ENCODE data around the gene UBE2H. TPM values are rescaled to one million over a fixed set of nuclear protein-coding genes. Genes with fewer than 3 reads are reported as not detected.

UBE2H gene
- total RNA-seq, 1 experiment from 2014 or later: 115 TPM

GRCh38 chr7:129908181-129908580 lies 44.6 kb downstream of the UBE2H start:
- Mint-ChIP-seq H3K9me3 (ENCODE audit: low read depth, unreplicated experiment) (peaks cover 3% of the 10 kb centered on the region), H3K4me1 (ENCODE audit: low read depth, unreplicated experiment) (peaks cover 79% of the 10 kb centered on the region), H3K36me3 (ENCODE audit: insufficient read depth, unreplicated experiment) (peaks cover 41% of the 10 kb centered on the region), H3K4me3 (ENCODE audit: low read depth, unreplicated experiment) (no peak overlapping the region), H3K27ac (ENCODE audit: unreplicated experiment) (peak overlapping the region; percentile 73), H3K27me3 (ENCODE audit: unreplicated experiment) (no peaks in the 10 kb centered on the region)
- BruUV-seq (replicated peaks): no TSS peak
- CTCF ChIA-PET: interaction anchor here (0.8 kb wide), 1 partner anchor 43 kb away, joined by 3 read pairs; no protein-coding TSS in a partner anchor
- DNase-seq: no peak
- intact Hi-C loops (cut with micrococcal nuclease; ENCODE audit: unreplicated experiment): no loop called here
- no peak for TF ChIP-seq CTCF (IDR thresholded peaks at IDR 0.05; ENCODE audit: unreplicated experiment)

- no peak for DNase-seq
- Mint-ChIP-seq H3K27ac (ENCODE audit: unreplicated experiment) (peak overlapping the region; percentile 73), H3K4me3 (ENCODE audit: low read depth, unreplicated experiment) (peak overlapping the region; percentile 60), H3K4me1 (ENCODE audit: low read depth, unreplicated experiment) (peaks cover 79% of the 10 kb centered on the region), H3K9me3 (ENCODE audit: low read depth, unreplicated experiment) (peaks cover 3% of the 10 kb centered on the region), H3K27me3 (ENCODE audit: unreplicated experiment) (no peaks in the 10 kb centered on the region), H3K36me3 (ENCODE audit: insufficient read depth, unreplicated experiment) (peaks cover 41% of the 10 kb centered on the region)
- CTCF ChIA-PET: interaction anchor here (0.6 to 1.3 kb wide), 12 partner anchors 11 to 209 kb away, joined by 3 to 10 read pairs (median 4); no protein-coding TSS in a partner anchor
- no TSS peak for BruUV-seq (replicated peaks)
- TF ChIP-seq CTCF (IDR thresholded peaks at IDR 0.05; ENCODE audit: unreplicated experiment): no peak
- intact Hi-C loops (cut with micrococcal nuclease; ENCODE audit: unreplicated experiment): loop anchor here (2.0 kb wide), 2 partner anchors 42 to 102 kb away; no protein-coding TSS in a partner anchor
Measured at GRCh38 chr7:129907122-129907736, 45.5 kb downstream of the UBE2H start.

DNA sequence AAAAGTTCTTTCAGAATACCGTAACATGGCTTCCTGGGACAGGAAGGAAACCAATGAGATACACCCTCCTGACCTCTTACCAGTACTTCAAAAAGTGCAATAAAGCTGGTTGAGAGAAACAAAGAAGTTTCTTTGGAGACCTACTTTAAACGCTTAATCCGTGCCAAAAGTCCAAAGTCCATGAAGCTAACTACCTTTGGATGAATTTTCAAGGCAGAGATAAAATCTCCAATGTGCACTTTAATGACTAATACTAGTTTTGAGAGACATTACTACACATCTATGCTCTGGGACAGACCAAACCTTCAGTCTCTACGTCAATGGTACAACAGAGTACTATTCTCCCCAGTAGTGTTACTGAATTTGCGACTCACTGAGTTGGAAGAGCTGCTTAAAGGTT lies 46.1 kb downstream of the UBE2H start:
- intact Hi-C loops (cut with micrococcal nuclease; ENCODE audit: unreplicated experiment): loop anchor here (2.0 kb wide), 2 partner anchors 42 to 102 kb away; no protein-coding TSS in a partner anchor
- no peak for TF ChIP-seq CTCF (IDR thresholded peaks at IDR 0.05; ENCODE audit: unreplicated experiment)
- CTCF ChIA-PET: interaction anchor here (0.6 to 1.3 kb wide), 12 partner anchors 10 to 243 kb away, joined by 3 to 10 read pairs (median 5); no protein-coding TSS in a partner anchor
- Mint-ChIP-seq H3K4me3 (ENCODE audit: low read depth, unreplicated experiment) (peak overlapping the region; percentile 60), H3K36me3 (ENCODE audit: insufficient read depth, unreplicated experiment) (peaks cover 43% of the 10 kb centered on the region), H3K27ac (ENCODE audit: unreplicated experiment) (peak overlapping the region; percentile 73), H3K9me3 (ENCODE audit: low read depth, unreplicated experiment) (peaks cover 3% of the 10 kb centered on the region), H3K27me3 (ENCODE audit: unreplicated experiment) (no peaks in the 10 kb centered on the region), H3K4me1 (ENCODE audit: low read depth, unreplicated experiment) (peaks cover 79% of the 10 kb centered on the region)
- BruUV-seq (replicated peaks): no TSS peak
- DNase-seq: peak; percentile 55

- H3K27ac Mint-ChIP-seq (ENCODE audit: unreplicated experiment): peak overlapping the region; percentile 10
- H3K9me3 Mint-ChIP-seq (ENCODE audit: low read depth, unreplicated experiment): peaks cover 3% of the 10 kb centered on the region
- DNase-seq: no peak
- no peak overlapping the region for H3K4me3 Mint-ChIP-seq (ENCODE audit: low read depth, unreplicated experiment)
- no TSS peak for BruUV-seq (replicated peaks)
- H3K4me1 Mint-ChIP-seq (ENCODE audit: low read depth, unreplicated experiment): peaks cover 69% of the 10 kb centered on the region
- TF ChIP-seq CTCF (IDR thresholded peaks at IDR 0.05; ENCODE audit: unreplicated experiment): no peak
- no peaks in the 10 kb centered on the region for H3K27me3 Mint-ChIP-seq (ENCODE audit: unreplicated experiment)
- intact Hi-C loops (cut with micrococcal nuclease; ENCODE audit: unreplicated experiment): no loop called here
- CTCF ChIA-PET: interaction anchor here (0.8 to 1.4 kb wide), 2 partner anchors 10 to 259 kb away, joined by 3 to 4 read pairs; no protein-coding TSS in a partner anchor
- peaks cover 34% of the 10 kb centered on the region for H3K36me3 Mint-ChIP-seq (ENCODE audit: insufficient read depth, unreplicated experiment)
Measured at GRCh38 chr7:129903935-129904334, 48.8 kb downstream of the UBE2H start.
